Esophagus muscularis mucosa (tissue), 4 donors: ENCODE data around the gene PIGM. TPM values are rescaled to one million over a fixed set of nuclear protein-coding genes. Genes with fewer than 3 reads are reported as not detected.
A peak's percentile ranks its signal among the peaks of the same experiment; 100 is the strongest.

Source experiments
- DNase-seq: peaks from one replicate; pipeline ENCODE4 v3.0.0-alpha.2; 2017; ENCODE audit errors: extremely low spot score
- H3K27ac ChIP-seq, 4 donors: fragments of 200-600 bp; sonication (generic); replicated peaks in 1 of 4; 1 replicate in 3 of 4; 2 replicates in 1 of 4; pipeline ENCODE4 v1.5.1; 2016 to 2019; ENCODE audit warnings: mild to moderate bottlenecking in 1 of 4
- H3K27me3 ChIP-seq, 4 donors: fragments of 200-600 bp; sonication (generic); one replicate each; pipeline versions ENCODE4 v1.5.1 to v1.6.0; 2016 to 2019
- H3K36me3 ChIP-seq, 4 donors: fragments of 200-600 bp; sonication (generic); one replicate each; pipeline ENCODE4 v1.5.1; 2016 to 2019
- H3K4me1 ChIP-seq, 4 donors: fragments of 200-600 bp; sonication (generic); one replicate each; pipeline ENCODE4 v1.5.1; 2016 to 2019
- H3K4me3 ChIP-seq, 4 donors: fragments of 200-600 bp; sonication (generic); 1 replicate in 2 of 4; 2 replicates in 2 of 4; pipeline ENCODE4 v1.5.1; 2016 to 2019; ENCODE audit warnings: mild to moderate bottlenecking in 4 of 4, moderate library complexity in 1 of 4
- H3K9me3 ChIP-seq, 4 donors: fragments of 200-600 bp; sonication (generic); 1 replicate in 3 of 4; 2 replicates in 1 of 4; pipeline ENCODE4 v1.5.1; 2016 to 2019
- CTCF ChIP-seq, 3 experiments: fragments of 200-600 bp in 2 of 3; fragments of 450-650 bp in 1 of 3; sonication (generic) in 2 of 3; IDR thresholded peaks; one replicate each; pipeline ENCODE4 v1.5.1; 2017 to 2019; ENCODE audit warnings: antibody characterized with exemption in 3 of 3, mild to moderate bottlenecking in 2 of 3, moderate library complexity in 1 of 3
- EP300 ChIP-seq: sonication (generic); formaldehyde crosslinking; IDR thresholded peaks from one replicate; pipeline ENCODE4 v1.6.1; 2017; ENCODE audit warnings: antibody characterized with exemption
- POLR2A ChIP-seq: fragments of 450-650 bp; IDR thresholded peaks from one replicate; pipeline ENCODE4 v1.6.1; 2017; ENCODE audit warnings: antibody characterized with exemption, moderate library complexity, mild to moderate bottlenecking, low read depth
- POLR2AphosphoS5 ChIP-seq, 2 donors: sonication (generic); formaldehyde crosslinking; IDR thresholded peaks; one replicate each; pipeline ENCODE4 v1.6.1; 2017; ENCODE audit warnings: antibody characterized with exemption in 2 of 2
- WGBS: methylation state at CpG from one replicate; pipeline ENCODE4 v1.1.5; 2018; 5-methylcytosine and 5-hydroxymethylcytosine counted together
- intact Hi-C: fragments of 100-400 bp; cut with DNase I; formaldehyde crosslinking; loops from one replicate; pipeline ENCODE4 v1.15.1; 2023
- total RNA-seq, 4 donors: library from RNA; depleted of rRNA; stranded (reverse); fragments of >200 nt; gene quantifications; one replicate each; pipeline versions ENCODE4 v1.1.0 to v1.2.1, GENCODE V29; 2016

PIGM gene
- total RNA-seq, 4 donors from 2014 or later = 2.8 to 4.9 (median 4.6) TPM

- intact Hi-C loops = no loop called here
- Histone ChIP-seq H3K36me3 (no peaks in the 10 kb centered on the region), H3K4me1 (no peaks in the 10 kb centered on the region), H3K9me3 (no peaks in the 10 kb centered on the region), H3K4me3 (no peak overlapping the region), H3K27ac (no peak overlapping the region), H3K27me3 (peaks cover 0 to 10% (median 2%) of the 10 kb centered on the region in 4 donors)
- peak; percentile 87 for DNase-seq
- TF ChIP-seq EP300 (no peak), CTCF (IDR thresholded peaks at IDR 0.05) (no peak), POLR2AphosphoS5 (IDR thresholded peaks at IDR 0.05) (no peak), POLR2A (no peak)
- 63% methylated on average over 4 of the region's 4 CpGs for whole genome bisulfite sequencing
Observed at GRCh38 chr1:159991513-159991912, 40.3 kb downstream of the PIGM start.

- Histone ChIP-seq H3K27ac (no peak overlapping the region), H3K9me3 (no peaks in the 10 kb centered on the region), H3K4me1 (no peaks in the 10 kb centered on the region), H3K4me3 (no peak overlapping the region), H3K27me3 (peaks cover 0 to 10% (median 2%) of the 10 kb centered on the region in 4 donors), H3K36me3 (no peaks in the 10 kb centered on the region)
- 94% methylated on average over 5 of the region's 5 CpGs for WGBS
- peak; percentile 55 for DNase-seq
- intact Hi-C loops = no loop called here
- no peak for TF ChIP-seq POLR2A
- TF ChIP-seq EP300 = no peak
- no peak for TF ChIP-seq CTCF (IDR thresholded peaks at IDR 0.05)
- TF ChIP-seq POLR2AphosphoS5 (IDR thresholded peaks at IDR 0.05) = no peak
Observed at GRCh38 chr1:159990005-159990404, 41.8 kb downstream of the PIGM start.

- 72% methylated on average over 3 of the region's 3 CpGs for WGBS
- Histone ChIP-seq H3K4me3 (no peak overlapping the region), H3K36me3 (no peaks in the 10 kb centered on the region), H3K9me3 (no peaks in the 10 kb centered on the region), H3K27ac (no peak overlapping the region), H3K27me3 (peaks cover 0 to 10% (median 2%) of the 10 kb centered on the region in 4 donors), H3K4me1 (no peaks in the 10 kb centered on the region)
- DNase-seq = peak; percentile 68
- intact Hi-C loops = no loop called here
- no peak for TF ChIP-seq POLR2A
- TF ChIP-seq EP300 = no peak
- TF ChIP-seq POLR2AphosphoS5 (IDR thresholded peaks at IDR 0.05) = no peak
- no peak for TF ChIP-seq CTCF (IDR thresholded peaks at IDR 0.05)
Observed at GRCh38 chr1:159989581-159989980, 42.2 kb downstream of the PIGM start.

- DNase-seq = peak; percentile 53
- H3K9me3 ChIP-seq = no peaks in the 10 kb centered on the region
- H3K27me3 ChIP-seq = peaks cover 0 to 10% (median 2%) of the 10 kb centered on the region in 4 donors
- no peak overlapping the region for H3K4me3 ChIP-seq
- TF ChIP-seq POLR2AphosphoS5 (IDR thresholded peaks at IDR 0.05) (no peak), CTCF (IDR thresholded peaks at IDR 0.05) (no peak), EP300 (no peak), POLR2A (no peak)
- no peaks in the 10 kb centered on the region for H3K36me3 ChIP-seq
- no peak overlapping the region for H3K27ac ChIP-seq
- intact Hi-C loops = no loop called here
- H3K4me1 ChIP-seq = no peaks in the 10 kb centered on the region
- 82% methylated on average over 1 of the region's 1 CpG for WGBS
Observed at GRCh38 chr1:159988006-159988405, 43.8 kb downstream of the PIGM start.

- Histone ChIP-seq H3K36me3 (no peaks in the 10 kb centered on the region), H3K4me3 (no peak overlapping the region), H3K27ac (no peak overlapping the region), H3K9me3 (no peaks in the 10 kb centered on the region), H3K27me3 (peaks cover 0 to 10% (median 2%) of the 10 kb centered on the region in 4 donors), H3K4me1 (no peaks in the 10 kb centered on the region)
- WGBS = 65% methylated on average over 3 of the region's 4 CpGs
- intact Hi-C loops = no loop called here
- TF ChIP-seq POLR2A = no peak
- TF ChIP-seq POLR2AphosphoS5 (IDR thresholded peaks at IDR 0.05) = no peak
- TF ChIP-seq CTCF (IDR thresholded peaks at IDR 0.05) = no peak
- no peak for TF ChIP-seq EP300
- peak; percentile 82 for DNase-seq
Observed at GRCh38 chr1:159987186-159987585, 44.6 kb downstream of the PIGM start.
